WERI-Rb-1 (cell line): Measurements from ENCODE around the gene NAP1L4.

Experiments used
- DNase-seq: peaks from one replicate; pipeline ENCODE4 v3.0.0-alpha.2; 2020
- H3K27ac ChIP-seq: fragments of 250-450 bp; sonication (Bioruptor Pico); 2 replicates; pipeline ENCODE4 v1.5.1; 2020; ENCODE audit warnings: mild to moderate bottlenecking, moderate library complexity
- H3K27me3 ChIP-seq: fragments of 250-450 bp; sonication (Bioruptor Pico); 2 replicates; pipeline ENCODE4 v1.5.1; 2021; ENCODE audit warnings: mild to moderate bottlenecking, low read depth, moderate library complexity; ENCODE audit not compliant: insufficient read depth, severe bottlenecking
- H3K36me3 ChIP-seq: fragments of 250-450 bp; sonication (Bioruptor Pico); 2 replicates; pipeline ENCODE4 v1.5.1; 2020; ENCODE audit warnings: mild to moderate bottlenecking, moderate library complexity
- H3K4me3 ChIP-seq: 2 replicates; pipeline ENCODE4 v1.5.1; 2011; ENCODE audit warnings: low read depth, mild to moderate bottlenecking, control low read depth, low read length
- H3K9me3 ChIP-seq: fragments of 250-450 bp; sonication (Bioruptor Pico); 2 replicates; pipeline ENCODE4 v1.5.1; 2021; ENCODE audit warnings: mild to moderate bottlenecking, moderate library complexity; ENCODE audit not compliant: severe bottlenecking
- CTCF ChIP-seq: IDR thresholded peaks from 2 replicates; pipeline ENCODE4 v1.5.1; 2011; ENCODE audit warnings: low read depth, mild to moderate bottlenecking, control low read depth, inconsistent platforms, low read length

Gene NAP1L4

GRCh38 chr11:2927851-2928604, 64.1 kb downstream of the NAP1L4 start:
- no peak for TF ChIP-seq CTCF
- no peaks in the 10 kb centered on the region for H3K36me3 ChIP-seq
- H3K27ac ChIP-seq: no peak overlapping the region
- no peak overlapping the region for H3K4me3 ChIP-seq
- peaks cover 40% of the 10 kb centered on the region for H3K27me3 ChIP-seq
- DNase-seq: no peak
- H3K9me3 ChIP-seq: no peaks in the 10 kb centered on the region

GRCh38 chr11:2927121-2927800, 64.9 kb downstream of the NAP1L4 start:
- H3K36me3 ChIP-seq: no peaks in the 10 kb centered on the region
- H3K9me3 ChIP-seq: no peaks in the 10 kb centered on the region
- no peak for DNase-seq
- no peak for TF ChIP-seq CTCF
- peaks cover 40% of the 10 kb centered on the region for H3K27me3 ChIP-seq
- no peak overlapping the region for H3K4me3 ChIP-seq
- no peak overlapping the region for H3K27ac ChIP-seq

GRCh38 chr11:2926611-2927051, 65.5 kb downstream of the NAP1L4 start:
- no peaks in the 10 kb centered on the region for H3K9me3 ChIP-seq
- no peak for DNase-seq
- TF ChIP-seq CTCF: no peak
- no peak overlapping the region for H3K27ac ChIP-seq
- peaks cover 40% of the 10 kb centered on the region for H3K27me3 ChIP-seq
- no peak overlapping the region for H3K4me3 ChIP-seq
- H3K36me3 ChIP-seq: no peaks in the 10 kb centered on the region

- H3K27ac ChIP-seq: no peak overlapping the region
- H3K27me3 ChIP-seq: peaks cover 29% of the 10 kb centered on the region
- no peak overlapping the region for H3K4me3 ChIP-seq
- no peak for TF ChIP-seq CTCF
- no peaks in the 10 kb centered on the region for H3K9me3 ChIP-seq
- no peaks in the 10 kb centered on the region for H3K36me3 ChIP-seq
- no peak for DNase-seq
Measured at GRCh38 chr11:2924821-2925675, 67.1 kb downstream of the NAP1L4 start.

- no peak for DNase-seq
- H3K9me3 ChIP-seq: no peaks in the 10 kb centered on the region
- H3K36me3 ChIP-seq: no peaks in the 10 kb centered on the region
- peaks cover 23% of the 10 kb centered on the region for H3K27me3 ChIP-seq
- H3K27ac ChIP-seq: no peak overlapping the region
- H3K4me3 ChIP-seq: no peak overlapping the region
- TF ChIP-seq CTCF: no peak
Measured at GRCh38 chr11:2924381-2924780, 67.7 kb downstream of the NAP1L4 start.
